ENCODE data around the gene HSPB7.
"Not testable (repeated sequence)": the region's sequence is repeated elsewhere in the genome, so short reads cannot be mapped to it uniquely, and the experiment has no call there.

GRCh38 chr1:16056521-16056912 lies 38.7 kb upstream of the HSPB7 start:
- TF ChIP-seq CTCF (IDR thresholded peaks at IDR 0.05 in 8 of 11, conservative IDR thresholded peaks at IDR 0.05 in 3 of 11); POLR2A (IDR thresholded peaks at IDR 0.05); POLR2AphosphoS5 (IDR thresholded peaks at IDR 0.05): not testable (repeated sequence)

Data from spleen (tissue), 7 donors.